ENCODE measurements around the gene RAB4B. TPM values are rescaled to one million over a fixed set of nuclear protein-coding genes. Genes with fewer than 3 reads are reported as not detected.
"Not testable (repeated sequence)": the region's sequence is repeated elsewhere in the genome, so short reads cannot be mapped to it uniquely, and the experiment has no call there.

RAB4B gene, protein sequence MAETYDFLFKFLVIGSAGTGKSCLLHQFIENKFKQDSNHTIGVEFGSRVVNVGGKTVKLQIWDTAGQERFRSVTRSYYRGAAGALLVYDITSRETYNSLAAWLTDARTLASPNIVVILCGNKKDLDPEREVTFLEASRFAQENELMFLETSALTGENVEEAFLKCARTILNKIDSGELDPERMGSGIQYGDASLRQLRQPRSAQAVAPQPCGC
- total RNA-seq (2014; rRNA removed; shearing (Covaris generic)) = 15.9 and 18.8 TPM in 2 replicates

DNA sequence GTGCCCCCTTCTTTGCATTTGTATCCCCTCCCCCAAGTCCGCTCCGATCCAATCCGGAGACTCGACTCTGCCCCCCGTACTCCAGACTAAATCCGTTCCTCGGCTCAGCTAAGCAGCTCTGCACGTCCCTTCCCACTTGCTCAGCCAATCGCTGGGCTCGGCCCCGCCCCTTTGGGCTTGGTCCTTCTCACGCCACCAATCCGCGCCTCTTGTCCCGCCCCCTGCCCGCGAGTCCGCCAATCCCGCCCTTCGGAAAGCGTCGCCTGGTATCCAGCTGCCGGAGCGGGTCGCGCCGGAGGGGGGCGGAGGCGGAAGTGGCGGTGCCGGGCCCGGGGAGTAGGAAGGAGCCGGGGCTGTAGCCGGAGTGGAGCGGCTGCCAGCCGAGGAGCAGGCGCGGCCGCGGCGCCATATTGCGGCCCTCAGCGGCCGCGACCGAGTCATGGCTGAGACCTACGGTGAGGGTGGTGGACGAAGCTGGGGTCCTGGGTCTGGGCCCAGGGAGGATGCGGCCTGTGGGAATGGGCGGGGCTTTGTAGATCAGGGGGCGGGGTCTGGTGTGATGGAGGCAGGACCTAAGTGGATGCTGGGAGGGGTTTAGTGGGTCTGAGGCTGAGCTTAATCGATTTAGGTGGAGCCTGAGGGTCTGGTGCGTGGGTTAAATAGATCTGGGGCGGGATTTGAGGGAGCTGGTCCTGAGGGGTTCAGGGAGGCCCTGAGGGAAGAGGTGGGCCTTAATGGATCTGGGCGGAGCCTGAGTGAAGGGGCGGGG lies at the start of gene RAB4B:
Gene RAB4B (plus strand): TSS at position 311 of the 769 bp plus-strand sequence. CDS start 129 bp downstream, at position 440.
- DNase-seq (ENCODE audit: low spot score) = peak; percentile 99

DNA sequence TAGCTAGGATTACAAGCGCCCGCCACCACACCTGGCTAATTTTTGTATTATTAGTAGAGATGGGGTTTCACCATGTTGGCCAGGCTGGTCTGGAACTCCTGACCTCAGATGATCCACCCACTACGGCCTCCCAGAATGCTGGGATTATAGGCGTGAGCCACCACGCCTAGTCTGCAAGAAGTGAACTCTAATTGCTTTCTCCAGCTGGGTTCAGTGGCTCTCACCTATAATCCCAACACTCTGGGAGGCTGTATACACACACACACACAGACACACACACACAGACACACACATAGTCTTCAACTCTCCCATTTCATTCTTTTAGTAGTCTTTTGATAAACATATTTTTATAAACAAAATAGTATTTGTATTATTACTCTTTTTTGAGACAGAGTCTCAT lies 48.0 kb upstream of the RAB4B start:
- not testable (repeated sequence) for DNase-seq (ENCODE audit: low spot score)

DNA sequence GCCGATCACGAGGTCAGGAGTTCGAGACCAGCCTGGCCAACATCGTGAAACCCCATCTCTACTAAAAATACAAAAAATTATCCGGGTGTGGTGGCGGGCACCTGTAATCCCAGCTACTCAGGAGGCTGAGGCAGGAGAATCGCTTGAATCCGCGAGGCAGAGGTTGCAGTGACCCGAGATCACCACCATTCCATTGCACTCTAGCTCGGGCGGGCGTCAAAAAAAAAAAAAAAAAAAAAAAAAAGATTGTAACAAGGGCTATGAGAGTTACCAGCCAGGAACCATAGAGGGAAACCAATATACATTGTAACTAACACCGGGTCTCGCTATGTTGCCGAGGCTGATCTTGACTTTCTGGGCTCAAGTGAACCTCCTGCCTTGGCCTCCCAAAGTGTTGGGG lies 45.7 kb upstream of the RAB4B start:
- DNase-seq (ENCODE audit: low spot score) = not testable (repeated sequence)

DNA sequence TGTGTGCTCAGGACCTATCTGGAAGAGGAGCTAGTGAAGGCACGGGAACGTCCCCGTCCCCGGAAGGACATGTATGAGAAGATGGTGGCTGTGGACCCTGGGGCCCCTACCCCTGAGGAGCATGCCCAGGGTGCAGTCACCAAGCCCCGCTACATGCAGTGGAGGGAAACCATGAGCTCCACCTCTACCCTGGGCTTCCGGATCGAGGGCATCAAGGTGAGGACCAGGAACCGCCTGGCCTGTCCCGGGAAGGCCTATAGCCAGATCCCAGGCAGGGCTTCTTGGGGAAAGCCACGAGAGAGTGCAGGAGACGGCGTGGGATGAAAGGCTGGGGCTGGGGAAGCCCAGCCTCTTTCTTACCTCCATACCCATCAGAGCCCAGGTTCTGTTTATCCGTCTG lies 44.9 kb upstream of the RAB4B start:
- DNase-seq (ENCODE audit: low spot score) = no peak

DNA sequence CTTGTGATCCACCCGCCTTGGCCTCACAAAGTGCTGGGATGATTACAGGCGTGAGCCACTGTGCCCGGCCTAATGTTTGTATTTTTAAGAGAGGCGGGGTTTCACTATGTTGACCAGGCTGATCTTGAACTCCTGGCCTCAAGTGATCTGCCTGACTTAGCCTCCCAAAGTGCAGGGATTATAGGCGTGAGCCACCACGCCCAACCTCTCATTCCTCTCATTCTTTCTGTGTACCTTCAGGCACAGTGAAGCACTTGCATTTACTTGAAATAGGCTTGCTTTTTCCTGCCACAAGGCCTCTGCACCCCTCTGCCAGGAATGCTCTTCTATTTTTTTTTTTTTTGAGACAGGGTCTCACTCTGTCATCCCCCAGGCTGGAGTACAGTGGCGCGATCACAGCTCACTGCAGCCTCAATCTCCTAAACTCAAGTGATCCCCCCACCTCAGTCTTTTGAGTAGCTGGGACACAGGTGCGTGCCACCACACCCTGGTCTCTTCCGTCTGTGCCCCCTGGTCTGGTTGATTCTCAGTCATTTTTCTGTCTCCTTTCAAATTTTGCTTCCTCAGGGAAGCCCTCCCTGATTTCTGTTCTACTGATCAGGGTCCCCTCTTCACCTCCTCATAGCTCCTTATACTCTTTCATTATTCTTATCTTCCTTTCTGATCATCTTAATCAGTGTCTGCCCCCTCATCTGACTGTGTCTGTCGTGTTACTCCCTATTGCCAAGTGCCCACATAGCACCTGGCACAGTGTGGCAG lies 42.9 kb upstream of the RAB4B start:
- no peak for DNase-seq (ENCODE audit: low spot score)

DNA sequence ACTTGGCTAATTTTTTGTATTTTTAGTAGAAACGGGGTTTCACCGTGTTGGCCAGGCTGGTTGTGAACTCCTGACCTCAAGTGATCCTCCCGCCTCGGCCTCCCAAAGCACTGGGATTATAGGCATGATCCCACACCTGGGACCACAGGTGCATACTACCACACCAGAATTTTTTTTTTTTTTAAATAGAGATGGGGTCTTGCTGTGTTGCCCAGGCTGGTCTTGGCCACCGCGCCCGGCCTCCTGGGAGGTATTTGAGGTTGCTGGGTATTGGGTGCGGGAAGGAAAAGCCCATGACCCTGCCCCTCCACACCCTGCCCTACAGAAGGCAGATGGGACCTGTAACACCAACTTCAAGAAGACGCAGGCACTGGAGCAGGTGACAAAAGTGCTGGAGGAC lies 41.4 kb upstream of the RAB4B start:
- DNase-seq (ENCODE audit: low spot score) = no peak

DNA sequence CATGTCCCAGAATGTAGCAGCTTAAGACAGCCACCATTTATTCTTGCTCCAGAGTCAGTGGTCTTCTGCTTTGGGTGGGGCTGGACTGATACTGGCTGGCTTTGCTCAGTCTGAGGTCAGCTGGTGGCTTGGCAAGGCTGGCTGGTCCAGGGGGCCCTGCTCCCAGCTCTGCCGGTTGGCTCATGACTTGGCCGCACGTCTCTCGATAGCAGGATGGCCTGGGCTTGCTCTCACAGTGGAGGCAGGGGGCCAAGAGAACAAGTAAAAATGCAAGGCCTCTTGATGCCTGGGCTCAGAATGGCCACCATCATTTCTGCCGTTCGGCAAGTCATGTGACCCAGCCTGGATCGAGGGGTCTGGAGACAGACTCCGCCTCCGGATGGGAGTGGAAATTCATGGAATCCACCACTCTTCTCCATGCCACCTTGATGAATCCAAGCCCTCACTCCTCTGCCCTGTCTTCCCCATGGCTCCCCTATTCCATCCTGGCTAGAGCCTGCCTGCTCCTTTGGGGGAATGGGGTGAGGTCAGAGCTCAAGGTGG lies 40.9 kb upstream of the RAB4B start:
- no peak for DNase-seq (ENCODE audit: low spot score)

DNA sequence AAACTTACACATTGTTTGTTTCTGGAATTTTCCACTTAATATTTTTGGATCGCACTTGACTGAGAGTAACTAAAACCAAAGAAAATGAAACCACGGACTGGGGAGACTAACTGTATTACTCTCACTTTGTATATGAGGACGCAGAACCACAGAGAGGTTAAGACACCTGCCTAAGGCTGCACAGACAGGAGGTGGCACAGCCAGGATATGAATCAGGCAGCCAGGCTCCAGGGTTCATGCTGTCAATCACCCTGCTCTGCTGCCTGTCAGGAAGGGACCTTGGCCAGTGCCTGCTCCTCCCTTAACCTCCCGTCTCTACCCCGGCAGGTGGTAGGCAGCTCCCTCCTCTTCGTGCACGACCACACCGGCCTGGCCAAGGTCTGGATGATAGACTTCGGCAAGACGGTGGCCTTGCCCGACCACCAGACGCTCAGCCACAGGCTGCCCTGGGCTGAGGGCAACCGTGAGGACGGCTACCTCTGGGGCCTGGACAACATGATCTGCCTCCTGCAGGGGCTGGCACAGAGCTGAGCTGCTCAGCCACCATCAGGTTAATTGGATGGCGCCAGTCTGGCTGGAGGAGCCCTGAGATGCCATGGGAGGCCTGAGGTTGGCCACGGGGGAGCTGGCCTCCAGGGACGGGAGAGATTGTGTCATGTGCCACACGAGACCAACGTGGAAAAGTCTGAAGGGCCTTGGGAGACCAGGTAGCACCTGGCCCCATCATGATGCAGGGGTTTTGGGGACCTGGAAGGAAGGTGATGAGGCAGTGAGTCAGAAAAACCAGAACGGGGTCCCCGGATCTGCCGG lies 38.8 kb upstream of the RAB4B start:
- DNase-seq (ENCODE audit: low spot score) = no peak

DNA sequence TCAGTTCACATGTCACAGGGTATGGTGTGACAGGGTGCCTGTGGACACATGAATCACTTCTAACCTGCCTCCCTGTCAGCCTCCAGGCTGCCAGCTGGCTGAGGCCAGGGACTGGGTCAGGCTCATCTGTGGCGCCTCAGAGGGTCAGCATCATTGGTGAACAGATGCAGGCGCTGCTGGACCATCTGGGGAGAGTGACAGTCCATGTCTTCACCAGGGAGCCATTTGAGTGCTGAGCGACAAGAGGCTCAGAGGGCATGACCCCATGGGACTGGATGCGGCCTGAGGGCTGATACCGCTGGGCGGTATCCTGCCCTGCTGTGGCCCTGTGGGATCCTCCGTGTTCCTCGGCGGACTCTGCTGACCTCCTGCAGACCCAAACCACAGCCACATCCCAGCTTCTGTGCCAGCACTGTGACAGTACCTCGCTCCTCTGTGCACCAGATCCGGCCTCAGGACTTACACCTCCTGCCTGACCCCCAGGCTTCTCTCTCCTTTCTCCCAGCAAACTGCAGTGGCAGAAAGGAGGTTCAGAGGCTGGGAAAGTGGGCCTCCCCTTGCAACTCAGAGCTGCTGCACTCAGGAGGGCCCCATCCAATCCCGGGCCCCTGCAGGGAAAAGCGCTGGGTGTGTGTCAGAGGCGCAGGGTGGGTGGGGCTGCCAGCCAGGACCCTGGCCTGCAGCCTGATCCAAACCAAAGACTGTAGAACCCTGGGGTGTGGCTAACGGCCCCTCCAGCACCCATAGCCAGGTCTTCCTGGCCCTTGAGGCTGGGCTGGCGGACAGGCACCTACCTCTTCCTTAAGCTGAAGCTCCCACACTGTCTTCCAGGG lies 38.0 kb upstream of the RAB4B start:
- no peak for DNase-seq (ENCODE audit: low spot score)

DNA sequence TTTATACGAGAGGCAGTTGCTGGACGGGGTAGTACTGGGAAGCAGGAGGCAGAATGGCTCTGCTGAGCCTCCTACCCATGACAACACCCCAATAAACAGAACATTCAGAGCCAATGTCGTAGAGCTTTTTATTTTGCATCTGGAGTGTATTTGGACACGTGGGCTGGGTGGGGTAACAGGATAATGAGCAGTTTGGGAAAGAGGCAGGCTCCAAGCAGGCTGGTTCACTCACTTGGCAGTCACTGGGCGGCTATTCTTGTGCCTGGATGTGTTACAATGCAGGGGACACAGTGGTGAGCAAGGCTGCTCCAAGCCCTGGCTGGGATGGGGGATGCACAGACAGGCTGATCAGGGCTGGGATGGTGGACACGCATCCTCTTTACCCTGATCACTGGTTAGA lies 37.3 kb upstream of the RAB4B start:
- no peak for DNase-seq (ENCODE audit: low spot score)

DNA sequence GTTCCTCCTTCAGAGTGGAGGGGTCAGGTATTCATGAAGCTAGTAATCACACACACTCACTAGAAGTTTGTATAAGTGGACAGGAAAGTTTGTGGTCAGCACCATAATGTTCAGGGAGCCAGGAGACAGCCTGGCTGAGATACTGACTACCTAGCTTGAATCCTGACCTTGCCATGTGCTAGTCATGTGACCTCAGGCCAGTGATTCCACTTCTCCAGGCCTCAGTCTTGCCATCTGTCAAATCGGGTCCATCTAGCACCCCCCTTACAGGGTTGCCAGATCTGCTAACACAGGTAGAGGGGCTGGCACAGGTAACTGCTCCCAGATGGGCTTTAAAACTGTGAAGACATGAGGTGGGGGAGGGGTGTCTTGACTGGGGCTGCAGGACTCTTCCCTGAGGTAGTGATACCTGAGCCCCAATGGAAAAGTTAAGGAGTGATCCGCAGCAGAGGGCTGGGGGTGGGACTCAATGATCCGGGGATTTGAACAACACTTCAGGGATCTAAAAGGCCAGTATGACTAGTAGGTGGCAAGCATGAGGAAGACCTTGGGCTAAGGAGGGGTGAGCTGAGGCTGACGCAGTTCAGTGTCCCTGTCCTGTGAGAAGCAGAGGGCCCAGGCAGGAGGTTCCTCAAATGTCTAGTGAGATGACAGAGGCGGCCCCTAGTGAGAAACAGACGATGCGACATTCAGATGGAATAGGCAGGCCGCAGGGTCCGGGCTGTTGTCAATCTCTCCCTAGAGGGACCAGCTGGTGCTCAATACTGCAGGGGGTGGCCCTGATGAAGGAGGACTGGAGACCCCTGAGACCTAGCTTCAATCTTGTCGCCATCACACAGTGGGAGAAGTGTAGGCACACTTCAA lies 36.3 kb upstream of the RAB4B start:
- DNase-seq (ENCODE audit: low spot score) = no peak

DNA sequence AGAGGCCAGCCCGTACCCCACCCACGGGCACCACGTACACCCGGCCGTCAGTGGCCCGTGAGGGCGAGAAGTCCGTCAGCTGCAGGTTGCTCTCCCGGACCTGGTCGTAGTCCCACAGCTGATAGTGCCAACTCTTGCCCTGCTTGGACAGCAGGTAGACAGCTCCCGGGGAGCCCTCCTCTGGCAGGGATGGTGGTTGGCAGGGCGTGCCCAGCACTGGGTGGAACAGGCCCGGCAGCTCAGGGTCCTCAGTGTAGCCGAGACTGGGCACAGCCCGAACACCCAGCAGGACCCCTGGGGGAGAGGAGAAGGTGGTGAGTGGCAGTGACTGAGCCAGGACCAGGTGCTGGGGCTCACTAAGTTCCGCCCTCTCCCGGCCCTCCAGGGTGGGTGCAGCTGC lies 35.6 kb upstream of the RAB4B start:
- no peak for DNase-seq (ENCODE audit: low spot score)

DNA sequence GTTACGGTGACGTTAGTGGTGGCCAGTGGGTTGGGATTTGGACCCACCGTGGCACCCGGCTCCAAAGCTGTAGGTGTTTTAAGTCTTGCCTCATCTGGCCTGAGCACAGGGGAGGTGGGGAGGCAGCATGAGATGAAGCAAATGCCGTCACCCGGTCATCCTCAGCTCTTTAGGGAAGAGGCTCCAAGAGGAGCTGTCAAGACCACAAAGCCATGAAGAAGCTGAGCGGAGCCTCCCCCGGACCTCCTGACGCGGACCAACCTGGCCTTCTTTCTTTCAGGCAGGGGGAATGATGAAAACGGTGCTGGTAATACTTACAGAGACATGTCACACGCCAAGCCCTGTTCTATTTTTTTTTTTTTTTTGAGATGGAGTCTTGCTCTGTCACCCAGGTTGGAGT lies 35.2 kb upstream of the RAB4B start:
- no peak for DNase-seq (ENCODE audit: low spot score)

DNA sequence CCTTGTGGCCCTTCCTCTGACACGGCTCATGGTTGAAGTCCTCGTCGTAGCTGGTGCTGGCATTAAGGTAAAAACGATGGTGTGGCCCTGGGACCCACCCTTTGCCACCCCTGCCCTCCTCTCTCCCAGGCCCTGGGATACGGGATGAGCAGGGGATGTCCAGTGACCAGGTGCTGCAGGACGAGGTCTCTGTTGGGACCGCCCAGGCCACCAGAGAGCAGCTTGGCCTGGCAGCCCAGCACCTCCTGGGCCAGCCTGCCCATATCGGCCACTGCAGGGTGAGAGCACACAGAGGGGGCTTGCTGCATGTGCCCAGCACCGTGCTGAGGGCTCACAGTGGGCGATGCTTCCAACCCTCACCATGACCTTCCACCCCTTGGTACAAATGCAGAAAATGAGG lies 34.1 kb upstream of the RAB4B start:
- no peak for DNase-seq (ENCODE audit: low spot score)

DNA sequence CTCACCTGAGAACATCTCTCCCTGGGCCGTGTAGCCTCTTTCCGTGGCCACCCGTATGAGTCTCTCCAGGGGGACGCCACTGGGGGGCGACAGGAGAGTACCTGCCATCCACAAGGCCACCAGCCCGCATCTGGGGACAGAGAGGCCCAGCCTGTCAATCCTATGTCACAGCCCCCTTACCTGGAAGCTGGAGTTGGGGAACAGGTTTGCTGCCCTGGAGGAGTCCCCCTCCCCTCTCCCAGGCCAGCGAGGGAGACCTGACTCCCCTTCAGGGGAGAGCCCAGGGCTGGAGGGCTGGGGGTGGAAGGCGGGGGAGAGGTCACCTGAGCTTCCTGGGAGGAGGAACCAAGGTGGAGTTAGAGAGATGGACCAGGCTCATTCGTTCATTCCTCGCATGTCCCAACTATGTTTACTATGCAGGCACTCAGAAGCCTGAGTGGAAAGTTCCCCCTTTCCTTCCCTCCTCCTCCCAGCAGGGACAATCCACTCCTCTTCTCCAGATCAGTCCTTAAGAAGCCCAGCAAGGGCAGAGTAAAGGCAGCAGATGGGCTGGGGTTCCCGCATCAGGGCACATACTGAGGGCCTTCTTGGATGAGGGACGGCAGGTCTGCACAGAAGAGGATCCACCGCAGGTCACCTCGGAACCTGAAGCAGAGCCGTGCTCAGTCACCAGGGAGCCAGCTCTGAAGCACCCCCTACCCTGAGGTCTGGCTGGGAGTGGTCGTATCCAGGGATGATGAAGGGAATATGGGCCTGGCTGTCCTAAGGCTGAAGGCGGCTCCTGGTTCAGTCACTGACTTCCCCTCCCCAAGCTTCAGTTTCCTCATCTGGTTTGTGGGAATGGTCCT lies 33.3 kb upstream of the RAB4B start:
- DNase-seq (ENCODE audit: low spot score) = no peak

DNA sequence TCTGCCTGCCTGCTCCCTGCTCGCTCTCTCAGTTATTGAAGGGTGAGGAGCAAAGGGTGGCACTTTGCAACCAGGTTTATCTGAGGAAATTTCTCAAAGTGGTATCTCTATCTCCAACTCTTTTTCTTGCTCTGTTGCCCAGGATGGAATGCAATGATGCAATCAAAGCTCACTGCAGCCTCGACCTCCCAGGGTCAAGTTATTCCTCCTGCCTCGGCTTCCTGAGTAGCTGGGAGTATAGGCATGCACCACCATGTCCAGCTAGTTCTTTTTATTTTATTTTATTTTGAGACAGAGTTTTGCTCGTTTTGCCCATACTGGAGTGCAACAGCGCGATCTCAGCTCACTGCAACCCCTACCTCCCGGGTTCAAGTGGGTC lies 32.7 kb upstream of the RAB4B start:
- DNase-seq (ENCODE audit: low spot score) = no peak

DNA sequence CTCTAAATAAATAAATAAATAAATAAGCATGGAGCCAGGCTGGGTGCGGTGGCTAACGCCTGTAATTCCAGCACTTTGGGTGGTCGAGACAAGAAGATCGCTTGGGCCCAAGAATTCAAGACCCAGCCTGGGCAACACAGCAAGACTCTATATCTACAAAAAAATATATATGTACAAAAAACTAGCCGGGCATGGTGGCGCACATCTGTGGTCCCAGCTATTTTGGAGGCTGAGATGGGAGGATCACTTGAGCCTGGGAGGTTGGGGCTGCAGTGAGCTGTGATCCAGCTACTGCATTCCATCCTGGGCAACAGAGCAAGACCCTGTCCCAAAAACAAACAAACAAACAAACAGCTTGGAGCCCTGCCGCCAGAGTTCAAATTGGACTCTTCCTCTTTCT lies 30.5 kb upstream of the RAB4B start:
- no peak for DNase-seq (ENCODE audit: low spot score)

DNA sequence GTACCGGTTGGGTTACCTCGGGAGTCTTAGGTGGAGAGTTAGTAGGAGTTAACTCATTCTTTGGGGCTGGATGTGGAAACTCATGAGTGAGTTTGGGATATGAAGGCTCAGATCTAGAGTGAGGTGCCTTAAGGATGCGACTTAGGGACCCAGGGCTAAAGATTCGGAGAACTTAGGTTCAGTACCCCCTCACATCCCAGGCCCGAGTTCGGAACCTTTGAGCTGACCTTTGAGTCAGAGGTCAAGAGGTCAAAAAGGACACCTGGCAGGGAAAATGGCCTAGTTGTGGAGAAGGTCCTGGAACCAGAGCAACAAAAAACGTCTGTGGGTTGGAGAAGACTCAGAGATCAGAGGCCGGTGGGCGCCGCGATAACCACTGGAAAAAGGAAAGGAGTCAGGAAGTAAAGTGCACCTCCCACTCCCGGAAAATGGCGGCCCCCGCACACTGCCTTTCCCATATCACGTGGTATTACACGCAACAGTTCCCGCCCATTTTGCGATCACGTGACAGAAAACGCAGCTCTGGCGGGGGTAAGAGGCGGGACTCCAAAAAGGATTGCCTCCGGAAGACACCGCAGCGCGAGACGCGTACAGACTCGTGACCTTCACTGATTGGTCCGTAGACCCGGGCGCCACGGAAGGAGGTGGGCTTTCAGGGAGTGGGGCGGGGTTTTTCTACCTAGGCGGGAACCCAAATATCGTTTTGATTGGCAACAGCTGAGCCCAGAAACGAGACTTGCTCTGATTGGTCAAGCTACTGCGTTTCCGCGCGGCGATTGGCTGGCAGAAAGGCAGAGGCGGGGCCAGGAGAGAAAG lies 27.8 kb upstream of the RAB4B start, which contains the start of gene ACTMAP:
Gene ACTMAP (minus strand): TSS at position 420 of the 816 bp plus-strand sequence. CDS start 674 bp downstream, outside the sequence.
- DNase-seq (ENCODE audit: low spot score) = peak; percentile 99

Data from H4 (cell line).